K562 (cell line): ENCODE data around the gene DOCK1. TPM values are rescaled to one million over a fixed set of nuclear protein-coding genes. Genes with fewer than 3 reads are reported as not detected.

Experiments used
- ATAC-seq: fragments of 200-7000 bp; cut with Tn5 transposase; 3 replicates; pipeline ENCODE4 v1.9.1; 2020; ENCODE audit warnings: moderate library complexity
- BruUV-seq: library from RNA; stranded (reverse); fragments of 400-500 nt; replicated peaks from 2 replicates; lab custom pipeline; 2021; lab: Mats Ljungman, UMichigan
- CTCF ChIA-PET: fragments of 300-600 bp; formaldehyde crosslinking; extraction: SDS; loops from one replicate; lab custom pipeline; 2021; ENCODE audit warnings: low intra/inter-chr PET ratio; lab: Yijun Ruan, JAX
- POLR2A ChIA-PET: fragments of 300-600, 350-650 bp; sonication (Branson Sonifier 250); formaldehyde crosslinking; extraction: SDS; loops from one replicate; lab custom pipeline; 2021; ENCODE audit warnings: antibody characterized with exemption, inconsistent platforms; lab: Yijun Ruan, JAX
- DNase-seq, 4 experiments: peaks; one replicate each; pipeline versions ENCODE4 v3.0.0 to v3.0.0-alpha.2; 2011 to 2018; ENCODE audit warnings: low spot score in 3 of 4, mixed read lengths in 3 of 4; ENCODE audit errors: extremely low read depth in 1 of 4
- FAIRE-seq: peaks from 2 replicates; lab custom pipeline; 2011; peaks lifted over from hg19 to GRCh38; lab: Jason Lieb, UNC
- H2AFZ ChIP-seq: 2 replicates; pipeline ENCODE4 v1.6.0; 2011; ENCODE audit warnings: low read depth, low read length, control low read depth, inconsistent platforms
- H3K27ac ChIP-seq: fragments of 200-600 bp; 3 replicates; pipeline ENCODE4 v1.8.0; 2011; ENCODE audit warnings: low read depth, mild to moderate bottlenecking, control low read depth, inconsistent platforms, low read length, moderate library complexity, mixed read lengths; ENCODE audit errors: extremely low read depth
- H3K27me3 ChIP-seq, 2 experiments: fragments of 300-600 bp in 1 of 2; 2 replicates in 1 of 2; 3 replicates in 1 of 2; pipeline versions ENCODE4 v1.6.0 to v1.8.0; 2011; ENCODE audit warnings: inconsistent platforms in 2 of 2, low read length in 2 of 2, mild to moderate bottlenecking in 1 of 2, mixed read lengths in 1 of 2, moderate library complexity in 1 of 2; ENCODE audit not compliant: control insufficient read depth in 2 of 2, insufficient read depth in 2 of 2
- H3K36me3 ChIP-seq: fragments of 300-600 bp; 3 replicates; pipeline ENCODE4 v1.8.0; 2011; ENCODE audit warnings: mild to moderate bottlenecking, low read length, inconsistent platforms; ENCODE audit not compliant: control insufficient read depth, insufficient read depth
- H3K4me1 ChIP-seq, 2 experiments: fragments of 200-600 bp in 1 of 2; replicated peaks in 1 of 2; 2 replicates in 1 of 2; 3 replicates in 1 of 2; pipeline versions ENCODE4 v1.5.1 to v1.8.0; 2011; ENCODE audit warnings: inconsistent platforms in 2 of 2, low read length in 2 of 2, mild to moderate bottlenecking in 1 of 2, mixed read lengths in 1 of 2, moderate library complexity in 1 of 2; ENCODE audit not compliant: control insufficient read depth in 2 of 2, insufficient read depth in 2 of 2
- H3K4me2 ChIP-seq: 2 replicates; pipeline ENCODE4 v1.6.1; 2011; ENCODE audit warnings: low read length, control low read depth, inconsistent platforms, mixed read lengths; ENCODE audit not compliant: insufficient read depth
- H3K4me3 ChIP-seq: fragments of 200-600 bp; sonication (generic), shearing (Covaris generic); 2 replicates; pipeline ENCODE4 v1.5.1; 2016; ENCODE audit warnings: control low read depth, inconsistent platforms
- H3K79me2 ChIP-seq: fragments of 200-600 bp; 3 replicates; pipeline ENCODE4 v1.8.0; 2011; ENCODE audit warnings: low read length, inconsistent platforms; ENCODE audit not compliant: control insufficient read depth, insufficient read depth
- H3K9ac ChIP-seq, 2 experiments: 2 replicates each; pipeline versions ENCODE4 v1.6.0 to v1.6.1; 2011; ENCODE audit warnings: low read depth in 2 of 2, low read length in 2 of 2, control low read depth in 1 of 2, inconsistent platforms in 1 of 2, mild to moderate bottlenecking in 1 of 2, mixed read lengths in 1 of 2; ENCODE audit not compliant: insufficient read depth in 1 of 2
- H3K9me1 ChIP-seq: one replicate; pipeline ENCODE4 v1.6.0; 2011; ENCODE audit warnings: inconsistent platforms, mild to moderate bottlenecking, low read length, moderate library complexity; ENCODE audit not compliant: control insufficient read depth, insufficient read depth
- H3K9me3 ChIP-seq: replicated peaks from 2 replicates; pipeline ENCODE4 v1.5.1; 2011; ENCODE audit warnings: low read depth, low read length, inconsistent platforms; ENCODE audit not compliant: control insufficient read depth, insufficient read depth
- H4K20me1 ChIP-seq: replicated peaks from 2 replicates; pipeline ENCODE4 v1.6.1; 2011; ENCODE audit warnings: low read length, inconsistent platforms, mixed read lengths; ENCODE audit not compliant: control insufficient read depth, insufficient read depth
- DEAF1 ChIP-seq: fragments of 450-650 bp; formaldehyde crosslinking; IDR thresholded peaks from 2 replicates; pipeline ENCODE4 v1.4.0; 2020; ENCODE audit warnings: mild to moderate bottlenecking, moderate library complexity
- GABPB1 ChIP-seq: sonication (generic); formaldehyde crosslinking; IDR thresholded peaks from 2 replicates; pipeline ENCODE4 v1.8.0; 2022; ENCODE audit warnings: mild to moderate bottlenecking, missing genetic modification reagents
- PBX2 ChIP-seq, 2 experiments: IDR thresholded peaks in 1 of 2; conservative IDR thresholded peaks in 1 of 2; 2 replicates each; pipeline ENCODE4 v1.6.1; 2016; ENCODE audit warnings: low read depth in 2 of 2, mild to moderate bottlenecking in 1 of 2, missing compliant biosample characterization in 1 of 2, missing genetic modification characterization in 1 of 2, moderate library complexity in 1 of 2
- SMARCB1 ChIP-seq: IDR thresholded peaks from 2 replicates; pipeline ENCODE4 v1.6.1; 2011; ENCODE audit warnings: improper control_type of control experiment, low read depth; ENCODE audit not compliant: insufficient read length
- SRF ChIP-seq, 2 experiments: fragments of 250-450, 450-650 bp in 1 of 2; sonication (Bioruptor Pico) in 1 of 2; sonication (generic) in 1 of 2; formaldehyde crosslinking; IDR thresholded peaks; 2 replicates each; pipeline versions ENCODE4 v1.5.0 to v1.5.1; 2020 to 2022; ENCODE audit warnings: mild to moderate bottlenecking in 1 of 2, missing genetic modification reagents in 1 of 2
- ZKSCAN3 ChIP-seq: fragments of 250-450 bp; sonication (Bioruptor Pico); IDR thresholded peaks from 2 replicates; pipeline ENCODE4 v1.4.0; 2020
- ZNF407 ChIP-seq: fragments of 450-650 bp; IDR thresholded peaks from 2 replicates; pipeline ENCODE4 v1.6.1; 2016; ENCODE audit warnings: low read depth
- ZSCAN32 ChIP-seq: fragments of 450-650 bp; formaldehyde crosslinking; IDR thresholded peaks from 2 replicates; pipeline ENCODE4 v1.4.0; 2020; ENCODE audit warnings: mild to moderate bottlenecking, moderate library complexity
- WGBS: fragments of 100-300 bp; shearing (Covaris generic); methylation state at CpG from one replicate; pipeline ENCODE4 v1.1.6; 2016; ENCODE audit warnings: low coverage, mixed read lengths; ENCODE audit not compliant: insufficient coverage; ENCODE audit errors: missing lambda C conversion rate; 5-methylcytosine and 5-hydroxymethylcytosine counted together
- in situ Hi-C: fragments of 300-500 bp; cut with MboI; formaldehyde crosslinking; loops from 4 replicates; pipeline ENCODE4 v1.15.0; 2018; ENCODE audit warnings: inconsistent platforms, mixed read lengths
- intact Hi-C: fragments of 100-400 bp; cut with micrococcal nuclease; formaldehyde crosslinking; loops from 2 replicates; pipeline ENCODE4 v1.14.2; 2022
- polyA plus RNA-seq, 8 experiments: library from polyadenylated mRNA; depleted of rRNA in 4 of 8; stranded (reverse) in 5 of 8; unstranded in 3 of 8; fragments of >200 nt; fragmentation: Nextera tagmentation in 2 of 8; fragmentation: Illumina TruSeq in 1 of 8; extraction: Ambion mirVana in 2 of 8; extraction: Trizol in 1 of 8; gene quantifications; 2 replicates each; pipeline versions ENCODE4 v1.2.1 to v1.2.3, GENCODE V29; 2011 to 2014; ENCODE audit warnings: inconsistent platforms in 1 of 8, missing spikeins in 1 of 8
- total RNA-seq, 7 experiments: library from RNA; depleted of rRNA in 6 of 7; stranded (reverse); fragments of >200 nt in 6 of 7; fragmentation: Illumina TruSeq in 2 of 7; extraction: Trizol in 2 of 7; gene quantifications; 2 replicates each; pipeline versions ENCODE4 v1.2.1 to v1.2.3, GENCODE V29; 2011 to 2021; ENCODE audit warnings: low replicate concordance in 1 of 7

Gene DOCK1
- total and polyA plus RNA-seq, 9 of the 15 experiments (the other 6 are each of a cell fraction or from before 2014, with no cell fraction given) = 0.31 TPM; not detected in 8

- no peaks in the 10 kb centered on the region for H3K36me3 ChIP-seq
- H3K79me2 ChIP-seq = no peaks in the 10 kb centered on the region
- FAIRE-seq (no peak), ATAC-seq (no peak), DNase-seq (no peak)
- no peaks in the 10 kb centered on the region for H3K9me1 ChIP-seq
- in situ Hi-C loops (no loop called here), intact Hi-C loops (no loop called here)
- H3K27me3 ChIP-seq = no peaks in the 10 kb centered on the region
- H3K27ac ChIP-seq = no peak overlapping the region
- ChIA-PET POLR2A (no interaction called here), CTCF (no interaction called here)
- H3K9ac ChIP-seq = no peak overlapping the region
- H3K4me1 ChIP-seq = no peaks in the 10 kb centered on the region
- H3K4me3 ChIP-seq = no peak overlapping the region
- no peaks in the 10 kb centered on the region for H3K9me3 ChIP-seq
- no peaks in the 10 kb centered on the region for H4K20me1 ChIP-seq
- H3K4me2 ChIP-seq = no peak overlapping the region
- no TSS peak for BruUV-seq
- WGBS = 0% methylated on average over 4 of the region's 4 CpGs
- H2AFZ ChIP-seq = no peak overlapping the region
- TF ChIP-seq DEAF1 (CRISPR knock-in tag) (no peak), SRF (CRISPR knock-in tag; IDR thresholded peaks at IDR 0.05) (no peak), SMARCB1 (no peak), GABPB1 (CRISPR knock-in tag) (no peak), ZSCAN32 (CRISPR knock-in tag) (no peak), PBX2 (CRISPR knock-in tag; IDR thresholded peaks at IDR 0.05; ENCODE audit: low read depth) (no peak), PBX2 (tag; conservative IDR thresholded peaks at IDR 0.05; ENCODE audit: low read depth) (no peak), ZNF407 (no peak), ZKSCAN3 (CRISPR knock-in tag) (no peak)
Observed at GRCh38 chr10:127332631-127333030, 427.4 kb downstream of the DOCK1 start.
